ENCODE data around the gene ZDHHC14. TPM values are rescaled to one million over a fixed set of nuclear protein-coding genes. Genes with fewer than 3 reads are reported as not detected.

The ZDHHC14 gene
- total and polyA plus RNA-seq, 2 of the 8 experiments (the other 6 are each of a cell fraction or from before 2014, with no cell fraction given) = 2.9 to 5.3 TPM

- no peak for TF ChIP-seq POU5F1 (IDR thresholded peaks at IDR 0.05; ENCODE audit: low read depth, low read length)
- TF ChIP-seq PHF8 (conservative IDR thresholded peaks at IDR 0.05; ENCODE audit: low read depth, low read length) = no peak
- TF ChIP-seq BACH1 (IDR thresholded peaks at IDR 0.05; ENCODE audit: low read length) = no peak
These were observed 294.8 kb downstream of the ZDHHC14 start (continued) for GRCh38 chr6:157675831-157676230.
